CD14-positive monocyte (primary cell): ENCODE results near the gene SUPT6H. TPM values are rescaled to one million over a fixed set of nuclear protein-coding genes. Genes with fewer than 3 reads are reported as not detected.

Source experiments
- DNase-seq, 3 donors: peaks; one replicate each; pipeline ENCODE4 v3.0.0-alpha.2; 2011 to 2022
- H2AFZ ChIP-seq: 2 replicates; pipeline ENCODE4 v1.6.0; 2012; ENCODE audit warnings: mild to moderate bottlenecking, low read depth, low read length, inconsistent platforms; ENCODE audit not compliant: insufficient read depth, poor library complexity, severe bottlenecking
- H3K27ac ChIP-seq, 2 donors: 1 replicate in 1 of 2; 2 replicates in 1 of 2; pipeline ENCODE4 v1.5.1; 2012 to 2013; ENCODE audit warnings: low read length in 2 of 2, control low read depth in 1 of 2, inconsistent platforms in 1 of 2, low read depth in 1 of 2, mild to moderate bottlenecking in 1 of 2
- H3K27me3 ChIP-seq, 2 donors: one replicate each; pipeline versions ENCODE4 v1.6.0 to v1.6.1; 2011 to 2013; ENCODE audit warnings: low read length in 2 of 2; ENCODE audit not compliant: control insufficient read depth in 2 of 2, insufficient read depth in 2 of 2
- H3K36me3 ChIP-seq, 2 donors: replicated peaks in 1 of 2; 1 replicate in 1 of 2; 2 replicates in 1 of 2; pipeline versions ENCODE4 v1.5.1 to v1.6.1; 2012 to 2013; ENCODE audit warnings: low read length in 2 of 2, control low read depth in 1 of 2, inconsistent platforms in 1 of 2, mild to moderate bottlenecking in 1 of 2; ENCODE audit not compliant: insufficient read depth in 2 of 2, control insufficient read depth in 1 of 2
- H3K4me1 ChIP-seq, 2 donors: 1 replicate in 1 of 2; 2 replicates in 1 of 2; pipeline versions ENCODE4 v1.5.1 to v1.6.1; 2012 to 2013; ENCODE audit warnings: low read length in 2 of 2, control low read depth in 1 of 2, inconsistent platforms in 1 of 2, mild to moderate bottlenecking in 1 of 2, moderate library complexity in 1 of 2; ENCODE audit not compliant: insufficient read depth in 2 of 2, control insufficient read depth in 1 of 2
- H3K4me2 ChIP-seq: replicated peaks from 2 replicates; pipeline ENCODE3; 2012; ENCODE audit warnings: low read length, moderate library complexity, mild to moderate bottlenecking; ENCODE audit not compliant: poor library complexity, severe bottlenecking; ENCODE audit errors: extremely low read depth
- H3K4me3 ChIP-seq, 3 experiments: fragments of 200-600 bp in 1 of 3; sonication (generic) in 1 of 3; replicated peaks in 1 of 3; 1 replicate in 2 of 3; 2 replicates in 1 of 3; pipeline ENCODE4 v1.5.1; 2011 to 2013; ENCODE audit warnings: low read length in 3 of 3, mild to moderate bottlenecking in 3 of 3, control low read depth in 2 of 3, low read depth in 2 of 3, inconsistent platforms in 1 of 3, moderate library complexity in 1 of 3
- H3K79me2 ChIP-seq: 2 replicates; pipeline ENCODE4 v1.6.0; 2012; ENCODE audit warnings: mild to moderate bottlenecking, control low read depth, inconsistent platforms, low read length, moderate library complexity; ENCODE audit not compliant: insufficient read depth
- H3K9ac ChIP-seq: 2 replicates; pipeline ENCODE4 v1.6.0; 2017; ENCODE audit warnings: low read length, mild to moderate bottlenecking; ENCODE audit not compliant: insufficient read depth, poor library complexity, severe bottlenecking
- H3K9me3 ChIP-seq, 2 donors: replicated peaks in 1 of 2; 1 replicate in 1 of 2; 2 replicates in 1 of 2; pipeline versions ENCODE4 v1.5.1 to v1.6.1; 2012 to 2013; ENCODE audit warnings: low read length in 2 of 2, control low read depth in 1 of 2; ENCODE audit not compliant: control insufficient read depth in 1 of 2, insufficient read depth in 1 of 2
- H4K20me1 ChIP-seq: 2 replicates; pipeline ENCODE4 v1.6.0; 2012; ENCODE audit warnings: mild to moderate bottlenecking, low read length, control low read depth, moderate library complexity; ENCODE audit not compliant: insufficient read depth
- H3K27ac Mint-ChIP-seq, 7 donors: one replicate each; pipeline ENCODE4 v1.8.0; 2020; ENCODE audit warnings: mild to moderate bottlenecking in 7 of 7, mixed read lengths in 7 of 7, moderate library complexity in 6 of 7, inconsistent platforms in 2 of 7
- H3K27me3 Mint-ChIP-seq, 3 donors: one replicate each; pipeline ENCODE4 v1.8.0; 2021 to 2022; ENCODE audit warnings: low read depth in 3 of 3, mild to moderate bottlenecking in 3 of 3, mixed read lengths in 3 of 3, moderate library complexity in 3 of 3, inconsistent platforms in 1 of 3
- H3K36me3 Mint-ChIP-seq, 2 donors: one replicate each; pipeline ENCODE4 v1.8.0; 2020; ENCODE audit warnings: mixed read lengths in 2 of 2, inconsistent platforms in 1 of 2, mild to moderate bottlenecking in 1 of 2
- H3K4me1 Mint-ChIP-seq: one replicate; pipeline ENCODE4 v1.8.0; 2020; ENCODE audit warnings: mild to moderate bottlenecking, mixed read lengths
- H3K4me3 Mint-ChIP-seq, 2 donors: one replicate each; pipeline ENCODE4 v1.8.0; 2020; ENCODE audit warnings: mild to moderate bottlenecking in 2 of 2, mixed read lengths in 2 of 2, moderate library complexity in 1 of 2
- H3K9me3 Mint-ChIP-seq, 7 donors: one replicate each; pipeline ENCODE4 v1.8.0; 2020 to 2022; ENCODE audit warnings: mixed read lengths in 7 of 7, mild to moderate bottlenecking in 6 of 7, moderate library complexity in 6 of 7, inconsistent platforms in 2 of 7
- WGBS: methylation state at CpG from one replicate; pipeline ENCODE4 v1.1.5; 2013; ENCODE audit warnings: missing lambda C conversion rate; ENCODE audit not compliant: insufficient coverage; 5-methylcytosine and 5-hydroxymethylcytosine counted together
- intact Hi-C, 2 donors: fragments of 100-400 bp; cut with micrococcal nuclease; formaldehyde crosslinking; loops; one replicate each; pipeline versions ENCODE4 v1.15.0 to v1.15.1; 2023
- polyA plus RNA-seq, 3 donors: library from polyadenylated mRNA; depleted of rRNA in 1 of 3; unstranded in 2 of 3; stranded (reverse) in 1 of 3; fragments of 300-500 nt in 2 of 3; fragments of >200 nt in 1 of 3; fragmentation: Illumina TruSeq in 2 of 3; gene quantifications; 1 replicate in 2 of 3; 2 replicates in 1 of 3; pipeline ENCODE4 v1.2.3, GENCODE V29; 2012 to 2021
- TF ChIP-seq, protein P1 (sequence below): fragments of 200-600 bp; IDR thresholded peaks from one replicate; pipeline ENCODE4 v1.8.0; 2022; ENCODE audit warnings: antibody characterized with exemption, mild to moderate bottlenecking

The SUPT6H gene
- polyA plus RNA-seq, 3 donors = 3.8 to 33.9 (median 7.8) TPM

DNA sequence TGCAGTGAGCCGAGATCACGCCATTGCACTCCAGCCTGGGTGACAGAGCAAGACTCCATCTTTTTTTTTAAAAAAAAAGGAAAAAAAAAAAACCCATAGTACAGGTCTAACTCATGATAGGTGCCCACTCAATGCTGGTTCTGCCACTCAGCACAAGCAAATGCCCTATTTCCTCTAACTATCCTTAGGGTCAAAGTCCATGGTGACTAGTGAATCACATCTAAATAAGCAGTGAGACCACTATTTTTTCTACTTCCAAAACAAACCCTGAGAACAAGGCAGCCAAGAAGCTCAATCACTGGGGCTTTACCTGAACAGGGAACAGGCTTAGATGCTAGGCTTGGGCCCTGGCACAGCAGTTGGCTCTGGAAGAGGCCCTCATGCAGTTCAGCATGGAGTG lies 20.4 kb upstream of the SUPT6H start:
- Histone ChIP-seq H3K4me3 (no peak overlapping the region), H3K4me2 (no peak overlapping the region), H3K4me1 (peaks cover 22 to 31% of the 10 kb centered on the region in 2 donors), H2AFZ (no peak overlapping the region), H3K79me2 (peaks cover 77% of the 10 kb centered on the region), H3K27me3 (no peaks in the 10 kb centered on the region), H4K20me1 (peaks cover 65% of the 10 kb centered on the region), H3K9me3 (no peaks in the 10 kb centered on the region), H3K27ac (peak overlapping the region in 1 of 2 donors; percentile 29), H3K36me3 (peaks cover 62 to 70% of the 10 kb centered on the region in 2 donors), H3K9ac (no peak overlapping the region)
- DNase-seq = no peak
- intact Hi-C loops = loop anchor here in 1 of 2 donors (10.0 kb wide), 1 partner anchor 73 kb away; the partner anchor contains the start of genes PROCA1, RAB34 and RPL23A
- H3K4me3 Mint-ChIP-seq = no peak overlapping the region
- H3K27ac Mint-ChIP-seq = peak overlapping the region in 1 of 7 donors; percentile 56
- TF ChIP-seq, protein P1, sequence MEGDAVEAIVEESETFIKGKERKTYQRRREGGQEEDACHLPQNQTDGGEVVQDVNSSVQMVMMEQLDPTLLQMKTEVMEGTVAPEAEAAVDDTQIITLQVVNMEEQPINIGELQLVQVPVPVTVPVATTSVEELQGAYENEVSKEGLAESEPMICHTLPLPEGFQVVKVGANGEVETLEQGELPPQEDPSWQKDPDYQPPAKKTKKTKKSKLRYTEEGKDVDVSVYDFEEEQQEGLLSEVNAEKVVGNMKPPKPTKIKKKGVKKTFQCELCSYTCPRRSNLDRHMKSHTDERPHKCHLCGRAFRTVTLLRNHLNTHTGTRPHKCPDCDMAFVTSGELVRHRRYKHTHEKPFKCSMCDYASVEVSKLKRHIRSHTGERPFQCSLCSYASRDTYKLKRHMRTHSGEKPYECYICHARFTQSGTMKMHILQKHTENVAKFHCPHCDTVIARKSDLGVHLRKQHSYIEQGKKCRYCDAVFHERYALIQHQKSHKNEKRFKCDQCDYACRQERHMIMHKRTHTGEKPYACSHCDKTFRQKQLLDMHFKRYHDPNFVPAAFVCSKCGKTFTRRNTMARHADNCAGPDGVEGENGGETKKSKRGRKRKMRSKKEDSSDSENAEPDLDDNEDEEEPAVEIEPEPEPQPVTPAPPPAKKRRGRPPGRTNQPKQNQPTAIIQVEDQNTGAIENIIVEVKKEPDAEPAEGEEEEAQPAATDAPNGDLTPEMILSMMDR = no peak
- H3K4me1 Mint-ChIP-seq = peaks cover 29% of the 10 kb centered on the region
- H3K27me3 Mint-ChIP-seq = peaks cover 0 to 4% (median 0%) of the 10 kb centered on the region in 3 donors
- WGBS = no CpG with 5 or more reads among the region's 2 CpGs
- H3K36me3 Mint-ChIP-seq = peaks cover 63 to 69% of the 10 kb centered on the region in 2 donors
- peaks cover 0 to 2% (median 0%) of the 10 kb centered on the region in 7 donors for H3K9me3 Mint-ChIP-seq

DNA sequence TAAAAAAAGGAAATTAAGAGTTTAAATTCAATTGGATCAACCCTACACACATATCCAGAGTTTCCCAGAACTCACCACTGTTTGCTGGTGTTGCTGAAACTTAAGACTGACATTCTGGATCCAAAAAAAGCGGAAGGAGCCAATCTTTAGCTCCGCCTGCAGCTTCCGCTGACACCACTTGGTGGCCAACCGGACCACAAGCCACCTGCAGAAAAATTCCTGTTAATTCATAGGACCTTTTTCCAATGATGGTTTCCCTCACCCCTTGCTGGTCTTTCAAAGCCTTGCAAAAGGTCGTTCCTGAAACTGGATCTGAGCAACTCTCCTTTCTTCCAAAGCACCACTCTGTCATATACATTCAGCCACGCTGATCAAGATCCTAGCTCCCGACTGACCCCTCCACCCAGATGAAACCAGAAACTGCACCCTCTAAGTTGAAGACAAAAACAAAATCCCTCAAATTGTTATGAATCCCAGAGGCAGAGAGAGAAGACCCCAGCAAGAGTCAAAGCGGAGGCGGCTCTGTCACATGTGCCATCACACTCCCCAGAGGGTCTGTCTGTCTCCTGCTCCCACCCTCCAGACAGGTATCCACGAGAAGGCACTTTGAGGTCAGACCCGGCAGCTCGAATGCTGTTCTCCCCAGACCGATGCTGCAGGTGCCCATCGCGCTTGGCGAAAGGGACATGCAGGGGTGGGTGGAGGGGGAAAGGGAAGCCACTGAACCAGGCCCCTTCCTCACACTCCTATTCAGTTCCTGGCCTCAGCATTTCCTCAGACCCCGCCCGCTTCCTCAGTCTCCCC lies 17.8 kb upstream of the SUPT6H start:
- DNase-seq = peak; percentile 56 to 79 (median 72)
- H2AFZ ChIP-seq = peak overlapping the region; percentile 88

More for the DNA sequence above, 17.8 kb upstream of the SUPT6H start:
- H3K27me3 Mint-ChIP-seq = peaks cover 0 to 4% (median 0%) of the 10 kb centered on the region in 3 donors
- TF ChIP-seq, protein P1 = peak; percentile 77
- H3K79me2 ChIP-seq = peaks cover 53% of the 10 kb centered on the region
- WGBS = 0% methylated on average over 11 of the region's 18 CpGs
- H3K4me1 ChIP-seq = peaks cover 26 to 34% of the 10 kb centered on the region in 2 donors
- peak overlapping the region; percentile 99 for H3K4me2 ChIP-seq
- H3K4me1 Mint-ChIP-seq = peaks cover 31% of the 10 kb centered on the region
- intact Hi-C loops = loop anchor here (2.0 to 10.0 kb wide), 2 partner anchors 19 to 71 kb away; partner anchors contain the start of genes PROCA1 (in 1 of the 2), RAB34 (in 1 of the 2), RPL23A (in 1 of the 2) and SUPT6H (in 1 of the 2)
- H3K4me3 Mint-ChIP-seq = peak overlapping the region; percentile 80 to 97
- H3K9me3 ChIP-seq = no peaks in the 10 kb centered on the region
- H3K36me3 Mint-ChIP-seq = peaks cover 48 to 61% of the 10 kb centered on the region in 2 donors
- H4K20me1 ChIP-seq = peaks cover 42% of the 10 kb centered on the region
- peak overlapping the region; percentile 74 to 96 for H3K27ac ChIP-seq
- H3K27ac Mint-ChIP-seq = peak overlapping the region; percentile 91 to 98 (median 92)
- H3K4me3 ChIP-seq = peak overlapping the region; percentile 63 to 97 (median 89)
- peaks cover 0 to 2% (median 0%) of the 10 kb centered on the region in 7 donors for H3K9me3 Mint-ChIP-seq
- H3K9ac ChIP-seq = peak overlapping the region; percentile 89
- H3K36me3 ChIP-seq = peaks cover 46 to 56% of the 10 kb centered on the region in 2 donors
- no peaks in the 10 kb centered on the region for H3K27me3 ChIP-seq
